ENCODE data around the gene MGA.
A peak's percentile ranks its signal among the peaks of the same experiment; 100 is the strongest.
"Not testable (repeated sequence)": the region's sequence is repeated elsewhere in the genome, so short reads cannot be mapped to it uniquely, and the experiment has no call there.

Gene MGA

DNA sequence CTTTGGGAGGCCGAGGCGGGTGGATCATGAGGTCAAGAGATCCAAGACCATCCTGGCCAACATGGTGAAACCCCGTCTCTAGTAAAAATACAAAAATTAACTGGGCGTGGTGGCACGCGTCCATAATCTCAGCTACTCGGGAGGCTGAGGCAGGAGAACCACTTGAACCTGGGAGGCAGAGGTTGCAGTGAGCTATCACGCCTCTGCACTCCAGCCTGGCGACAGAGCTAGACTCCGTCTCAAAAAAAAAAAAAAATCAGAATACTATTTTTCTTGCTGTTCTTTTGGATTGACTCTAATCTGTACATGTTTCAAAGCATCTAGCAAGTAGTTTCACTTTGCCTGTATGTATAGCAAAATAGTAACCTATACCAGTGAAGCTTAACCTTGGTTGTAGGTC, 75.3 kb downstream of the MGA start:
- H3K79me1 ChIP-seq (ENCODE audit: low read depth, low read length); H3K23ac ChIP-seq (ENCODE audit: low read depth, low read length, poor library complexity); H2BK120ac ChIP-seq (ENCODE audit: low read depth, low read length); H3K4me2 ChIP-seq (ENCODE audit: insufficient read depth, low read length, poor library complexity, severe bottlenecking); H3K9ac ChIP-seq (ENCODE audit: low read depth, low read length, poor library complexity); H2AFZ ChIP-seq (ENCODE audit: low read length); H3K18ac ChIP-seq (ENCODE audit: low read length); H3K14ac ChIP-seq (ENCODE audit: low read length); H3K9me3 ChIP-seq (replicated peaks in 1 of 2; ENCODE audit: control insufficient read depth in 2 of 2, insufficient read depth in 1 of 2, low read depth in 1 of 2, low read length in 2 of 2); H3K4me1 ChIP-seq (ENCODE audit: control insufficient read depth in 2 of 2, insufficient read depth in 1 of 2, low read depth in 1 of 2, low read length in 2 of 2); H3K27ac ChIP-seq (replicated peaks; ENCODE audit: low read length); H3K4ac ChIP-seq (ENCODE audit: low read length); H2BK15ac ChIP-seq (ENCODE audit: low read length); H3K4me3 ChIP-seq (ENCODE audit: low read length in 2 of 2); H2BK12ac ChIP-seq (ENCODE audit: low read length); H2BK5ac ChIP-seq (ENCODE audit: low read length); H3K27me3 ChIP-seq (ENCODE audit: control insufficient read depth in 3 of 3, insufficient read depth in 3 of 3, low read depth in 1 of 3, low read length in 3 of 3); H4K91ac ChIP-seq (ENCODE audit: low read depth, low read length, poor library complexity); H2AK5ac ChIP-seq (ENCODE audit: low read depth, low read length); DNase-seq (ENCODE audit: low spot score); H4K8ac ChIP-seq (ENCODE audit: low read depth, low read length): not testable (repeated sequence)
- no CpG with 5 or more reads among the region's 10 CpGs for WGBS, 2 donors (ENCODE audit: extremely low coverage in 2 of 2, insufficient read length in 2 of 2, insufficient replicate concordance in 1 of 2)
- peaks cover 13 to 95% of the 10 kb centered on the region in 2 donors for H3K36me3 ChIP-seq (replicated peaks in 1 of 2; ENCODE audit: control insufficient read depth in 2 of 2, insufficient read depth in 2 of 2, low read length in 2 of 2)

DNA sequence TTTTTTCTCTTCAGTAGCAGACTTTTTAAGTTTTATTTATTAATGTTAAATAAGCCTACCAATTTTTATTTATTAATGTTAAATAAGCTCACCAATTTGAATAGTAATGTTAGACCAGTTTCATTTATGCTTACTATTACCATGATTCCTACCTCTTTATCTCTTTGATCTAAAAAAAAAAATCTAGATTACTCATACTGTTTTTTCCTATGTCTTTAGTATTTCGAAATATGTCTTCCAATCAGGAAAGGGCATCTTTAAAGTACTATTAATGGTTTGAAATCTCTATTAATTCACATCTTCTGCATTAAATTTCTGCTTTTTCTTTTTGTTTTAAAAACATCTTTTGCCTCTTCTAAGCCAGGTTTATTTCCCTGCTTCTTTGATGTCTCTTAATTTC, 86.6 kb downstream of the MGA start:
- H3K4me1 ChIP-seq (ENCODE audit: control insufficient read depth in 2 of 2, insufficient read depth in 1 of 2, low read depth in 1 of 2, low read length in 2 of 2), result no peaks in the 10 kb centered on the region
- no peak overlapping the region for H2AFZ ChIP-seq (ENCODE audit: low read length)
- H3K27me3 ChIP-seq (ENCODE audit: control insufficient read depth in 3 of 3, insufficient read depth in 3 of 3, low read depth in 1 of 3, low read length in 3 of 3), result no peaks in the 10 kb centered on the region
- H2BK12ac ChIP-seq (ENCODE audit: low read length), result no peak overlapping the region
- H2BK120ac ChIP-seq (ENCODE audit: low read depth, low read length), result no peak overlapping the region
- no peak overlapping the region for H3K4ac ChIP-seq (ENCODE audit: low read length)
- no peak overlapping the region for H3K27ac ChIP-seq (replicated peaks; ENCODE audit: low read length)
- H3K79me1 ChIP-seq (ENCODE audit: low read depth, low read length), result no peaks in the 10 kb centered on the region
- H3K9me3 ChIP-seq (replicated peaks in 1 of 2; ENCODE audit: control insufficient read depth in 2 of 2, insufficient read depth in 1 of 2, low read depth in 1 of 2, low read length in 2 of 2), result peaks cover 0 to 1% of the 10 kb centered on the region in 2 donors
- H2BK15ac ChIP-seq (ENCODE audit: low read length), result no peak overlapping the region
- no peak overlapping the region for H2BK5ac ChIP-seq (ENCODE audit: low read length)
- WGBS, 2 donors (ENCODE audit: extremely low coverage in 2 of 2, insufficient read length in 2 of 2, insufficient replicate concordance in 1 of 2), result no CpG with 5 or more reads among the region's 1 CpG
- H4K91ac ChIP-seq (ENCODE audit: low read depth, low read length, poor library complexity), result no peak overlapping the region
- H3K36me3 ChIP-seq (replicated peaks in 1 of 2; ENCODE audit: control insufficient read depth in 2 of 2, insufficient read depth in 2 of 2, low read length in 2 of 2), result peaks cover 19 to 75% of the 10 kb centered on the region in 2 donors
- no peak overlapping the region for H3K18ac ChIP-seq (ENCODE audit: low read length)
- no peak overlapping the region for H3K14ac ChIP-seq (ENCODE audit: low read length)
- no peak overlapping the region for H3K4me3 ChIP-seq (ENCODE audit: low read length in 2 of 2)
- no peak for DNase-seq (ENCODE audit: low spot score)
- H4K8ac ChIP-seq (ENCODE audit: low read depth, low read length), result no peak overlapping the region
- H3K4me2 ChIP-seq (ENCODE audit: insufficient read depth, low read length, poor library complexity, severe bottlenecking), result no peak overlapping the region
- H3K23ac ChIP-seq (ENCODE audit: low read depth, low read length, poor library complexity), result no peak overlapping the region
- no peak overlapping the region for H2AK5ac ChIP-seq (ENCODE audit: low read depth, low read length)
- H3K9ac ChIP-seq (ENCODE audit: low read depth, low read length, poor library complexity), result no peak overlapping the region

DNA sequence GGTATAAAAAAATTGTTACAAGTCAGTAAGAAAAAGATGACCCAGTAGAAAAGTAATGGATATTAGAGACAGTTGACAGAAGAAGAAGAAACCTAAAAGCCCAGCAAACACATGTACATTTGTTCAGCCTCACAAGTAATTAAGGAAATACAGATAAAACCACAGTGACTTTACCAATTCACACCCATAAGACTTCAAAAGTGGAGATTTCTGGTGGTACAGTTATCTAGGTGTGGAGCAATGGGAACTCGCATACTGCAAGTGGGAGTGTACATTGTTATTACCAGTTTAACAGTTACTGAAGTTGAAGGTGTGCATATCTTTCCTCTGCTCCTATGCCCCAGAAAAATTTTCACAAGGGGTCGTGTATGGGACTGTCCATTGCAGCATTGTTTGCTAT, 96.0 kb downstream of the MGA start:
- Histone ChIP-seq H3K9ac (ENCODE audit: low read depth, low read length, poor library complexity) (no peak overlapping the region), H3K4ac (ENCODE audit: low read length) (no peak overlapping the region), H3K4me3 (ENCODE audit: low read length in 2 of 2) (no peak overlapping the region), H2BK15ac (ENCODE audit: low read length) (no peak overlapping the region), H3K4me1 (ENCODE audit: control insufficient read depth in 2 of 2, insufficient read depth in 1 of 2, low read depth in 1 of 2, low read length in 2 of 2) (no peaks in the 10 kb centered on the region), H3K4me2 (ENCODE audit: insufficient read depth, low read length, poor library complexity, severe bottlenecking) (no peak overlapping the region), H3K27ac (replicated peaks; ENCODE audit: low read length) (no peak overlapping the region), H3K23ac (ENCODE audit: low read depth, low read length, poor library complexity) (no peak overlapping the region), H2AK5ac (ENCODE audit: low read depth, low read length) (no peak overlapping the region), H3K18ac (ENCODE audit: low read length) (no peak overlapping the region), H4K8ac (ENCODE audit: low read depth, low read length) (no peak overlapping the region), H4K91ac (ENCODE audit: low read depth, low read length, poor library complexity) (no peak overlapping the region), H2BK120ac (ENCODE audit: low read depth, low read length) (no peak overlapping the region), H2BK12ac (ENCODE audit: low read length) (no peak overlapping the region), H2BK5ac (ENCODE audit: low read length) (no peak overlapping the region), H3K14ac (ENCODE audit: low read length) (no peak overlapping the region), H3K36me3 (replicated peaks in 1 of 2; ENCODE audit: control insufficient read depth in 2 of 2, insufficient read depth in 2 of 2, low read length in 2 of 2) (peaks cover 2 to 86% of the 10 kb centered on the region in 2 donors), H2AFZ (ENCODE audit: low read length) (no peak overlapping the region), H3K27me3 (ENCODE audit: control insufficient read depth in 3 of 3, insufficient read depth in 3 of 3, low read depth in 1 of 3, low read length in 3 of 3) (no peaks in the 10 kb centered on the region), H3K79me1 (ENCODE audit: low read depth, low read length) (no peaks in the 10 kb centered on the region), H3K9me3 (replicated peaks in 1 of 2; ENCODE audit: control insufficient read depth in 2 of 2, insufficient read depth in 1 of 2, low read depth in 1 of 2, low read length in 2 of 2) (no peaks in the 10 kb centered on the region)
- DNase-seq (ENCODE audit: low spot score), result no peak
- WGBS, 2 donors (ENCODE audit: extremely low coverage in 2 of 2, insufficient read length in 2 of 2, insufficient replicate concordance in 1 of 2), result no CpG with 5 or more reads among the region's 2 CpGs

DNA sequence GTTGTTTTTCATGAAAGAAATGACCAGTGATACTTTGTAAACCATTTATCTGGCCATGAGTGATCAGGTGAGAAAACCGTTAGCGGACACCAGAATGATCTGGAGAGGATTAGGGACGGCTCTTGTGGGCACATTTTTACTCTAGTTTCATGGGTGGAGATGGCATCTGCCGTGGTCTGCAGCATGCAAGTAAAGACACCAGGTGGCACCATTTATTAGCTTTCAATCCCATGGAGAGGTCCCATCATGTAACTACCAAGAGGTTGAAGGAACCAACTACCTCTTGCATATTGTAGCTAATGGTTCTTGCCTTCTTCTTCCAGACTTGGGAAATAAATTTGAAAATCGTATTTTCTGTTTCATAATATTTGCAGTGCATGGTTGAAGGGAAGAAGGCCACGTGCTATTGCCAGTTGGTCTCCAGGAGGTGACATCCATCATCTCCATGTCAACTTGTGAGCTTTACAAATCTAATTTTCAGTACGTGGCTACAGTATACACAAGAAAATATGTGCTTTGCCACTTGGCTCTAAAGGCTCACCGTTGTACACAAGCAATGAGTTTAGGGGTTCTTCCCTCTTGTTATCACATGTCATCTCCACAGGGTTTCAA, 112.6 kb downstream of the MGA start:
- Histone ChIP-seq H3K4ac (ENCODE audit: low read length) (no peak overlapping the region), H3K79me1 (ENCODE audit: low read depth, low read length) (no peaks in the 10 kb centered on the region), H4K8ac (ENCODE audit: low read depth, low read length) (no peak overlapping the region), H2AK5ac (ENCODE audit: low read depth, low read length) (no peak overlapping the region), H2AFZ (ENCODE audit: low read length) (no peak overlapping the region), H3K36me3 (replicated peaks in 1 of 2; ENCODE audit: control insufficient read depth in 2 of 2, insufficient read depth in 2 of 2, low read length in 2 of 2) (peaks cover 0 to 32% of the 10 kb centered on the region in 2 donors), H2BK15ac (ENCODE audit: low read length) (no peak overlapping the region), H3K18ac (ENCODE audit: low read length) (no peak overlapping the region), H3K27me3 (ENCODE audit: control insufficient read depth in 3 of 3, insufficient read depth in 3 of 3, low read depth in 1 of 3, low read length in 3 of 3) (no peaks in the 10 kb centered on the region), H3K4me2 (ENCODE audit: insufficient read depth, low read length, poor library complexity, severe bottlenecking) (no peak overlapping the region), H3K27ac (replicated peaks; ENCODE audit: low read length) (peak overlapping the region; percentile 2), H2BK120ac (ENCODE audit: low read depth, low read length) (no peak overlapping the region), H3K9ac (ENCODE audit: low read depth, low read length, poor library complexity) (no peak overlapping the region), H3K14ac (ENCODE audit: low read length) (no peak overlapping the region), H2BK5ac (ENCODE audit: low read length) (no peak overlapping the region), H4K91ac (ENCODE audit: low read depth, low read length, poor library complexity) (no peak overlapping the region), H3K4me3 (ENCODE audit: low read length in 2 of 2) (peak overlapping the region in 1 of 2 donors; percentile 76), H3K4me1 (ENCODE audit: control insufficient read depth in 2 of 2, insufficient read depth in 1 of 2, low read depth in 1 of 2, low read length in 2 of 2) (peaks cover 6 to 12% of the 10 kb centered on the region in 2 donors), H3K23ac (ENCODE audit: low read depth, low read length, poor library complexity) (no peak overlapping the region), H3K9me3 (replicated peaks in 1 of 2; ENCODE audit: control insufficient read depth in 2 of 2, insufficient read depth in 1 of 2, low read depth in 1 of 2, low read length in 2 of 2) (no peaks in the 10 kb centered on the region), H2BK12ac (ENCODE audit: low read length) (no peak overlapping the region)
- no peak for DNase-seq (ENCODE audit: low spot score)
- WGBS, 2 donors (ENCODE audit: extremely low coverage in 2 of 2, insufficient read length in 2 of 2, insufficient replicate concordance in 1 of 2), result no CpG with 5 or more reads among the region's 8 CpGs

Measured in neuronal stem cell (in vitro differentiated cells).